ENCODE data around the gene ERC2.
A peak's percentile ranks its signal among the peaks of the same experiment; 100 is the strongest.

The ERC2 gene

DNA sequence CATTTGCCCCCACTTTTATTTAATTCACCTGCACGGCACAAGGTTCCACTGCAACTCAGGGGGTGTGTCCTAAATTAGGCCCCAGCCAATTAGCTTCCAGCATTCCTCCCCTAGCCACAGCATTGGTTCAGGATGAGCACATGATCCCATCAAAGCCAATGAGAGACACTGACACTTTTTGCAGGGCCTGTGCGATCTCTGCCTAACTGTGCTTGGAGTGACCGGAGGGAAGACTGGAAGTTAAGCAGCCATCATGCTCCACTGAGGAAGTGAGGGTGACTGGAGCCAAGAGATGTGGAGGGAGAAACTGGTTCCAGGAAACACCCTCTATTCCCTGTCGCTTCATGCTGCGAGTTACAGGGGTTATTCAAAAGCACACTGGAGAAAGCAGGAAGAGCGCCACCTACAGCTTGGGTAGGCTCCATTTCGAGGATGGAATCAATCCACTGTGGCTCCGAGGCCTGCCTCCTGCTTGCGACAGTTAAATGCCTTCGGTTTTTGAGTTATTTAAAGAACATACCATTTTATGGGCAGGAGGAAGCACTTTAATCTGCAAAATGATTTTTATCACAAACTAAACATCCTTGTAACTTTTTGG, 858.9 kb downstream of the ERC2 start:
- TF ChIP-seq POLR2AphosphoS5 (IDR thresholded peaks at IDR 0.05; ENCODE audit: low read depth, low read length) (no peak), SPI1 (IDR thresholded peaks at IDR 0.05; ENCODE audit: low read depth, low read length) (no peak), TAF1 (IDR thresholded peaks at IDR 0.05; ENCODE audit: low read depth, low read length) (no peak), POLR2A (IDR thresholded peaks at IDR 0.05; ENCODE audit: low read depth, low read length) (no peak), PAX5 (IDR thresholded peaks at IDR 0.05; ENCODE audit: insufficient read depth, low read length, severe bottlenecking) (no peak), POU2F2 (IDR thresholded peaks at IDR 0.05; ENCODE audit: low read depth, low read length) (no peak)
- DNase-seq (ENCODE audit: insufficient read length, low spot score) (no peak), FAIRE-seq (peak; percentile 16)

DNA sequence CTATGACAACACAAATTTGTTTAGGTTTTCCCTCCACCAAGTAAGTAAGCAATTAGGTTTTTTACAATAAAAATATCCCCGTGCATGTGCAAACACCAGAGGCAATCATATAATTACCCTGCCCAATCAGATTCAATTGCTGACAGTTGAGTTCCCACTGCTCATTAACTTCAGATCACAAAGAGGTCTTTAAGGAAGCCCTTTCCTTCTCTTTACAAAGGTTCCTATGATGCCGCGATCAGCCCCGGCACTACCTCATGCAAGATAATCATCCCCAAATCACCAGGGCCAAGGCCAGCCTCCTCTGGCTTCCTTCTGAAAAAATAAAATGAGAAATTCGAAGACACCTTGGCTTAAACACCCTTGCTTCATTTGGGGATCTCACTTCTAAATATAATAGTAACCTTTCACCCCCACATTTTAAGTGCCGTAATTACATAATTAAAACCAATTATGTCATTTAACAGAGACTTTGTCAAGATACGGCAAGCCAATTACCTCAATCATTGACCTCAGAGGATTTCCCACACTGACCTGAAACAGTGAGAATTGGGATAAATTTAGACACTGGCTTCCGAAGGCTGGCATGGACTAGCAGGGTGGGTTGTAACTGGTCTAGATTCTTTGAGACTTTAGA, 859.8 kb downstream of the ERC2 start:
- TF ChIP-seq POU2F2 (IDR thresholded peaks at IDR 0.05; ENCODE audit: low read depth, low read length) (no peak), PAX5 (IDR thresholded peaks at IDR 0.05; ENCODE audit: insufficient read depth, low read length, severe bottlenecking) (no peak), POLR2AphosphoS5 (IDR thresholded peaks at IDR 0.05; ENCODE audit: low read depth, low read length) (no peak), TAF1 (IDR thresholded peaks at IDR 0.05; ENCODE audit: low read depth, low read length) (no peak), POLR2A (IDR thresholded peaks at IDR 0.05; ENCODE audit: low read depth, low read length) (no peak), SPI1 (IDR thresholded peaks at IDR 0.05; ENCODE audit: low read depth, low read length) (no peak)
- FAIRE-seq, result no peak
- DNase-seq (ENCODE audit: insufficient read length, low spot score), result no peak

DNA sequence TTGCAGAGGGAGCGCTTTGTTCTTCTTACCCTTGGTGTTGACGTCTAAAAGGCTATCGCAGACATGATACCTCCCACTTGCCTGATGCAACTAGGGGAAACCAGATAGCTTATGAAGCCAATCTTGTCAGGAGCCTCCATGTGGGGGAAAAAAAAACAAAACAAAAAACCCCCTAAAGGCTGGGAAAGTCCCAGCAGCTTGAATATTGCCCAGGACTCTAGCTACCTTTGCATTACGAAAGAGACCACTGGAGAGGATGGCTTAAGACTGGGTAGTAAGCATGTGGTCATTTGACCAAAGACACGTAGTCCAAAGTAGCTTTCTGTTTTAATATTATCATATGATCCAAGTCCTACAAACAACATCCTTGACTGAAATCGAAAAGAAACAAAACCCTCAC, 860.4 kb downstream of the ERC2 start:
- DNase-seq (ENCODE audit: insufficient read length, low spot score) (no peak), FAIRE-seq (peak; percentile 20)
- TF ChIP-seq POLR2AphosphoS5 (IDR thresholded peaks at IDR 0.05; ENCODE audit: low read depth, low read length), result no peak
- TF ChIP-seq PAX5 (IDR thresholded peaks at IDR 0.05; ENCODE audit: insufficient read depth, low read length, severe bottlenecking), result no peak
- TF ChIP-seq TAF1 (IDR thresholded peaks at IDR 0.05; ENCODE audit: low read depth, low read length), result no peak
- no peak for TF ChIP-seq SPI1 (IDR thresholded peaks at IDR 0.05; ENCODE audit: low read depth, low read length)
- TF ChIP-seq POU2F2 (IDR thresholded peaks at IDR 0.05; ENCODE audit: low read depth, low read length), result peak; percentile 66; the same call in 1 of the 2 replicates

DNA sequence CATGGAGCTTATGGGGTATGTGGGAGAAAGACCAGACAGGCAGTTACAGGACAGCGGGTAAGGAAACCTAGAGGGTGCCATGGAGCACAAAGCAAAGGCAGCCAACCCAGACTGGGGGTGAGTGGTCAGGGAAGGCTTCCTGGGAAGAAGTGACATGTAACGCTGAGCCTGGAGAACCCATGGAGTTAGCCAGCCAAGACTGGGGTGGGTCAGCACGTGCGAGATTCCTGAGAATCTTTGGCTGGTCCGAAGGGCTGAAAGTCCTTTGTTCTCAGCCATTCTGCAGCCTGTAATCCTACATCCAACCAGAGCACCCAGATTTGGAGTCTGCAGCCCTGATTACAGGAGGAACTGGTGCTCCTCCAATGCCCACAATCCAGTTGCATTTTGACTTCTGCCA, 861.1 kb downstream of the ERC2 start:
- TF ChIP-seq POLR2A (IDR thresholded peaks at IDR 0.05; ENCODE audit: low read depth, low read length) (no peak), POU2F2 (IDR thresholded peaks at IDR 0.05; ENCODE audit: low read depth, low read length) (no peak), SPI1 (IDR thresholded peaks at IDR 0.05; ENCODE audit: low read depth, low read length) (no peak), POLR2AphosphoS5 (IDR thresholded peaks at IDR 0.05; ENCODE audit: low read depth, low read length) (no peak), TAF1 (IDR thresholded peaks at IDR 0.05; ENCODE audit: low read depth, low read length) (no peak), PAX5 (IDR thresholded peaks at IDR 0.05; ENCODE audit: insufficient read depth, low read length, severe bottlenecking) (no peak)
- no peak for DNase-seq (ENCODE audit: insufficient read length, low spot score)
- FAIRE-seq, result no peak

DNA sequence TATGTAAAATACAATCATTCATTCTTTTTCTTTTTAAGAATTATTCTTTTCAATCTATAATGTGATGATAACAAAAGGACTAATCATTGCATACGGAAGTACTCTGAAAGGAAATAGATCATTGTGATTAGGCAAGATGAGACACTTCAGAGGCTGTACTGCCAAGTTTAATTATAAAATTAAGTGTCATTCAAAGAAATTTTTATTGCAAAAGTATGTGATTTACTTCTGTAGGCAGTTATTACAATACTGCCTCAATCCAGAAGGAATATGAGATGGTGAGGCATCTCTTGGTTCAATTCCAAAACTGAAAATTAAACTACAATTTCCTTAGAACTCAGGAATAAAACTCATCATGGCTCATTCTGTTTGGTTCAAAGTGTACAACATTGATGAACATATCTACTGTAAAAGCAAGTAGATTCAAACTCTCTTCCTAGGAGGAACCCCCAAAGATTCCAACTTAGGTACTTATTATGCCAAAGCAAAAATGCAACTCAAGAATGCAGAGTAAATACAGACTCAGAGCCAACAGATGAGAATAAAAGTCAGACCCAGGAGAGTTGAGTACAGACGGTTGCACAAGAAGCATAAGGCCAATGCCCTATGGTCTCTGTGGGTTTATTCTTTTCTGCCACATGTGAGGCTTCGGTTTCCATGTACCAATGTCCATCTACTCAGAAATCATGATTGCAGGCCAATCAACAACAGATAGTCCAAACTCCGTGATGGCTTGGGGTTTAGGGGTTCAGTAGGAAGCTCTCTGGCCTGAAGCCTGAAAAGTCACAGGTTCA, 862.6 kb downstream of the ERC2 start:
- FAIRE-seq, result no peak
- TF ChIP-seq POU2F2 (IDR thresholded peaks at IDR 0.05; ENCODE audit: low read depth, low read length) (no peak), PAX5 (IDR thresholded peaks at IDR 0.05; ENCODE audit: insufficient read depth, low read length, severe bottlenecking) (no peak), SPI1 (IDR thresholded peaks at IDR 0.05; ENCODE audit: low read depth, low read length) (no peak), POLR2A (IDR thresholded peaks at IDR 0.05; ENCODE audit: low read depth, low read length) (no peak), TAF1 (IDR thresholded peaks at IDR 0.05; ENCODE audit: low read depth, low read length) (no peak), POLR2AphosphoS5 (IDR thresholded peaks at IDR 0.05; ENCODE audit: low read depth, low read length) (no peak)
- no peak for DNase-seq (ENCODE audit: insufficient read length, low spot score)

DNA sequence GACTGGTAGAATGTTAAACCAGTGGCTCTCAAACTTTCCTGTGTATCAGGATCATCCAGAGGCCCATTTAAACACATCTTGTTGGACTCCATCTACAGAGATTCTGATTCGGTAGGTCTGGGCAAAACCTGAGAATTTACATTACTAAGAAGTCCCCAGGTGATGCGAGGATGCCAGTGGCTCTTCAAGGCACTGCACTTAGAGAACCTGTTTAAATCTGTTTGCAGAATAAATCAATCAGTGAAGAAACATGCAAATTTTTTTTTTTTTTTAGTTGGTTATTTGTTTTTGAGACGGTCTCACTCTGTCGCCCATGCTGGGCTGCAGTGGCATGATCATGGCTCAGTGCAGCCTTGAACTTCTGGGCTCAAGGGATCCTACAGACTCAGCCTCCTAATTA, 863.4 kb downstream of the ERC2 start:
- TF ChIP-seq PAX5 (IDR thresholded peaks at IDR 0.05; ENCODE audit: insufficient read depth, low read length, severe bottlenecking) (no peak), SPI1 (IDR thresholded peaks at IDR 0.05; ENCODE audit: low read depth, low read length) (no peak)
- DNase-seq (ENCODE audit: insufficient read length, low spot score), result no peak
- no peak for FAIRE-seq

DNA sequence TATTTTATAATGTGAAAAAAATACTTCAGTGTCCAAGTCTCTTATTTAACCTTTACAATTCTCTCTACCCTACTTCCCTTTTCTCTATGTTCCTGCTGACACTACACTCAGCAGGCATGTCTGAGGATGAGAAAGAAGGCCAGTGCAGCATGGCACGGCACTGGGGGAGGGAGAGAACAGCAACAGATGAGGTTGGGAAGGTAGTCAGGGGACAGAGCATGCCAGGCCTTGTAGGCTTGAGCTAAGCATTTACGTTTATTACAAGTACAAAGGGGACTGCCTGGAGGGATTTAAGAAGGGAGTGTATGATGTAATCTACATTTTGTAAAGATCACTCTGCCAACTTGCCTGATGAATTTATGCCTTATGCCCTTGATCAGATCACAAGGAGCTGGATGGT, 863.9 kb downstream of the ERC2 start:
- TF ChIP-seq TAF1 (IDR thresholded peaks at IDR 0.05; ENCODE audit: low read depth, low read length) (no peak), SPI1 (IDR thresholded peaks at IDR 0.05; ENCODE audit: low read depth, low read length) (no peak), POLR2AphosphoS5 (IDR thresholded peaks at IDR 0.05; ENCODE audit: low read depth, low read length) (no peak), POLR2A (IDR thresholded peaks at IDR 0.05; ENCODE audit: low read depth, low read length) (no peak), PAX5 (IDR thresholded peaks at IDR 0.05; ENCODE audit: insufficient read depth, low read length, severe bottlenecking) (no peak), POU2F2 (IDR thresholded peaks at IDR 0.05; ENCODE audit: low read depth, low read length) (no peak)
- FAIRE-seq, result peak; percentile 78

DNA sequence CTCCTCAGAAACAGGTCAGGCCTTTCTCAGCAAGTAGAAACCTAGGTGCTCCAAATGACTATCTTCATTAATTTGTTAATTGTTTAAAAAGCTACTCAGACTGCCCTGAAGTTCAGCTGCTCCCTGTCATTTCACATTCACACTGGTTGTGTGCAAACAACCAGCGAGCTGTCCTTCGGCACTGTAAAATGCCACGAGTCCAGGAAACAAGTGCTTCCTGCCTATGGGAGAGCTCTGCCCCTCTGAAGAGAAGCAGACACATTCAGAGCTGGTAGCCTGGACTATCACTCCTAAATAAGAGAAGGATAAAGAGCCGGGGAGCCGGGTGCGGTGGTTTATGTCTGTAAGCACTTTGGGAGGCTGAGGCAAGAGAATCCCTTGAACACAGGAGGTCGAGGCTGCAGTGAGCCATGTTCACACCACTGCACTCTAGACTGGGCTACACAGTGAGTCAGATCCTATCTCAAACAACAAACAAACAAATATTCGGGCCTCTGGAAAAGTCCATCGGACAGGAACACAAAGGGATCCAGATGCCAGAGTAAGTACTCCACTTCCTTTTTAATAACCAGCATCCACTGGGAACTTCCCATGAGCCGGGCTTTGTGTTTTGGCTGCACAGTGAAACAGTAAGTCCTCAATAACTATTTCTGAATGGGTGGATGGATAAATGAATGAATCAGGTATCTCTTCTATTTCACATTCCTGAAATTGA, 866.7 kb downstream of the ERC2 start:
- TF ChIP-seq PAX5 (IDR thresholded peaks at IDR 0.05; ENCODE audit: insufficient read depth, low read length, severe bottlenecking) (no peak), TAF1 (IDR thresholded peaks at IDR 0.05; ENCODE audit: low read depth, low read length) (no peak), POLR2AphosphoS5 (IDR thresholded peaks at IDR 0.05; ENCODE audit: low read depth, low read length) (no peak), POU2F2 (IDR thresholded peaks at IDR 0.05; ENCODE audit: low read depth, low read length) (no peak), SPI1 (IDR thresholded peaks at IDR 0.05; ENCODE audit: low read depth, low read length) (no peak), POLR2A (IDR thresholded peaks at IDR 0.05; ENCODE audit: low read depth, low read length) (no peak)
- FAIRE-seq, result no peak
- no peak for DNase-seq (ENCODE audit: insufficient read length, low spot score)

More for the DNA sequence above, 863.9 kb downstream of the ERC2 start:
- DNase-seq (ENCODE audit: insufficient read length, low spot score), result no peak

DNA sequence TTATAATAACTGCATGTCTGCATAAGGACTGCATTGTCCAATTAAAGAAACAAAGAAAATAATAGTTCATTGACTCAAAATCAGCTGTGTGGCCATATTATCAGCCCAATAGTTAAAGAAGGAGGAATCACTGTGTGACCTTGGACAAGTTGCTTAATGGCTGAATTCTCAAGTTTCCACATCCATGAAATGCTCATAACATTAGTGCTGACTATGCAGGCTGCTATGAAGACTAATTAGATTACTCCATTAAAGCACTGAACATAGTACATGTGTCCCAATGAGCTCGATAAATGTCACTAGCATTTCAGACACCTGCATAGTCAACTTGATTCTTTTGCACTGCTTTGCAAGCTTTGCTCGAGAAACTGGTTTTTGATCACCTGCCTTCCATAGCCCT, 870.0 kb downstream of the ERC2 start:
- TF ChIP-seq POLR2AphosphoS5 (IDR thresholded peaks at IDR 0.05; ENCODE audit: low read depth, low read length) (no peak), POLR2A (IDR thresholded peaks at IDR 0.05; ENCODE audit: low read depth, low read length) (no peak), TAF1 (IDR thresholded peaks at IDR 0.05; ENCODE audit: low read depth, low read length) (no peak), SPI1 (IDR thresholded peaks at IDR 0.05; ENCODE audit: low read depth, low read length) (no peak), POU2F2 (IDR thresholded peaks at IDR 0.05; ENCODE audit: low read depth, low read length) (no peak), PAX5 (IDR thresholded peaks at IDR 0.05; ENCODE audit: insufficient read depth, low read length, severe bottlenecking) (no peak)
- FAIRE-seq (no peak), DNase-seq (ENCODE audit: insufficient read length, low spot score) (no peak)
